Peyer's patch (tissue), 4 donors: ENCODE data around the gene LINS1. TPM values are rescaled to one million over a fixed set of nuclear protein-coding genes. Genes with fewer than 3 reads are reported as not detected.

Experiments
- DNase-seq, 3 donors: peaks; one replicate each; pipeline ENCODE4 v3.0.0-alpha.2; 2017 to 2019
- H3K27ac ChIP-seq, 4 donors: fragments of 200-600 bp; sonication (generic); one replicate each; pipeline ENCODE4 v1.5.1; 2016 to 2019
- H3K27me3 ChIP-seq, 2 donors: fragments of 200-600 bp; sonication (generic); one replicate each; pipeline ENCODE4 v1.5.1; 2019
- H3K36me3 ChIP-seq, 3 donors: fragments of 200-600 bp; sonication (generic); one replicate each; pipeline ENCODE4 v1.5.1; 2016 to 2019
- H3K4me1 ChIP-seq, 4 donors: fragments of 200-600 bp; sonication (generic); one replicate each; pipeline ENCODE4 v1.5.1; 2016 to 2019
- H3K4me3 ChIP-seq, 4 donors: fragments of 200-600 bp; sonication (generic); 1 replicate in 3 of 4; 2 replicates in 1 of 4; pipeline ENCODE4 v1.5.1; 2016 to 2019; ENCODE audit warnings: mild to moderate bottlenecking in 1 of 4
- H3K9me3 ChIP-seq, 4 donors: fragments of 200-600 bp; sonication (generic); one replicate each; pipeline ENCODE4 v1.5.1; 2016 to 2019; ENCODE audit warnings: mild to moderate bottlenecking in 1 of 4
- POLR2A ChIP-seq, 2 donors: fragments of 450-650 bp; IDR thresholded peaks; one replicate each; pipeline ENCODE4 v1.5.1; 2017; ENCODE audit warnings: antibody characterized with exemption in 2 of 2, mild to moderate bottlenecking in 2 of 2, moderate library complexity in 2 of 2
- total RNA-seq, 4 donors: library from RNA; depleted of rRNA; stranded (reverse); fragments of >200 nt; gene quantifications; one replicate each; pipeline ENCODE4 v1.1.0, GENCODE V29; 2016
- TF ChIP-seq, protein P1 (sequence below), 6 experiments: fragments of 450-650 bp in 4 of 6; fragments of 200-600 bp in 2 of 6; sonication (generic) in 1 of 6; IDR thresholded peaks; one replicate each; pipeline ENCODE4 v1.5.1; 2017 to 2019; ENCODE audit warnings: antibody characterized with exemption in 6 of 6, mild to moderate bottlenecking in 3 of 6, moderate library complexity in 1 of 6

The LINS1 gene
- total RNA-seq, 4 donors from 2014 or later: 12.2 to 32.2 (median 21.5) TPM

DNA sequence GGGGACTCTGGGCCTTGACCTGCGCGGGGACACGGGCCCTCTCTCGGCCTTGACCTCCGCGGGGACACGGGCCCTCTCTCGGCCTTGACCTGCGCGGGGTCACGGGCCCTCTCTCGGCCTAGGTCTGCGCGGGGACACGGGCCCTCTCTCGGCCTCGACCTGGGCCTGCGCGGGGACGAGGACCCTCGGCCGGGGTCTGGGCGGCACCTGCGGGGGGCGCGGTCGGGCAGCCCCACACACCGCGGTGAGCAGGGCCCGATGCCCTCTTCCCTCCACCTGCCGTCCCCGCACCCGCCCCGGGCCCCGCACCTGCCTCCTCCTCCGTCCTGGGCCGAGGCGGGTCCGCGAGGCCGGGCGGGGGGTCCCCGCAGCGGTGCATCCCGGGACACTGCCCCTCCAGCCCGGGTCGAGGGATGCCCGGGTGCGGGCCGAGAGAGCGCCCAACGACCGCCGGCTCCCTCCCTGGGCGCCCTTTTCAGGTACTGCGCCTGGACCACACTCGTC lies 57.6 kb downstream of the LINS1 start:
- no peak overlapping the region for H3K4me3 ChIP-seq
- no peak overlapping the region for H3K27ac ChIP-seq
- H3K36me3 ChIP-seq: no peaks in the 10 kb centered on the region
- no peaks in the 10 kb centered on the region for H3K27me3 ChIP-seq
- no peaks in the 10 kb centered on the region for H3K9me3 ChIP-seq
- TF ChIP-seq POLR2A (IDR thresholded peaks at IDR 0.05): no peak
- TF ChIP-seq, protein P1, sequence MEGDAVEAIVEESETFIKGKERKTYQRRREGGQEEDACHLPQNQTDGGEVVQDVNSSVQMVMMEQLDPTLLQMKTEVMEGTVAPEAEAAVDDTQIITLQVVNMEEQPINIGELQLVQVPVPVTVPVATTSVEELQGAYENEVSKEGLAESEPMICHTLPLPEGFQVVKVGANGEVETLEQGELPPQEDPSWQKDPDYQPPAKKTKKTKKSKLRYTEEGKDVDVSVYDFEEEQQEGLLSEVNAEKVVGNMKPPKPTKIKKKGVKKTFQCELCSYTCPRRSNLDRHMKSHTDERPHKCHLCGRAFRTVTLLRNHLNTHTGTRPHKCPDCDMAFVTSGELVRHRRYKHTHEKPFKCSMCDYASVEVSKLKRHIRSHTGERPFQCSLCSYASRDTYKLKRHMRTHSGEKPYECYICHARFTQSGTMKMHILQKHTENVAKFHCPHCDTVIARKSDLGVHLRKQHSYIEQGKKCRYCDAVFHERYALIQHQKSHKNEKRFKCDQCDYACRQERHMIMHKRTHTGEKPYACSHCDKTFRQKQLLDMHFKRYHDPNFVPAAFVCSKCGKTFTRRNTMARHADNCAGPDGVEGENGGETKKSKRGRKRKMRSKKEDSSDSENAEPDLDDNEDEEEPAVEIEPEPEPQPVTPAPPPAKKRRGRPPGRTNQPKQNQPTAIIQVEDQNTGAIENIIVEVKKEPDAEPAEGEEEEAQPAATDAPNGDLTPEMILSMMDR (IDR thresholded peaks at IDR 0.05): no peak
- no peaks in the 10 kb centered on the region for H3K4me1 ChIP-seq
- no peak for DNase-seq

DNA sequence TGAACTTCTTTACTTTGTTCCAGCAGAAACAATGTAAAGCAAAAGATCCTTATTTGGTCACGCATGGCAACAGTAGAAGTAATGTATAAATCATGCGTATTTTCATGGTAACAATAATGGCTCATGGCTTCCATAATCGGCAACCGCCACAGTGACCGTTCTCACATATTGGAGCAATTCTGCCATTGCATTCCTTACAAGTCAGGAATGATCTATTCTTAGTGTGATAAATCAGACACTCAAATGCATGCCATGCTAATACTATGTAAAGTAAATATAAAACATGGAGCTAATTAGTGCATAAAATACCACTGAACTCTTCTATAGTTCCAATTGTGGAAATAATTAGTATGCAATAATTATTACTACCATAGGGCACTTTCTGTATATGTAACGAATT lies 59.7 kb downstream of the LINS1 start:
- H3K9me3 ChIP-seq: peaks cover 0 to 4% (median 2%) of the 10 kb centered on the region in 4 donors
- H3K27me3 ChIP-seq: no peaks in the 10 kb centered on the region
- DNase-seq: no peak
- H3K36me3 ChIP-seq: no peaks in the 10 kb centered on the region
- H3K4me1 ChIP-seq: no peaks in the 10 kb centered on the region
- no peak for TF ChIP-seq POLR2A (IDR thresholded peaks at IDR 0.05)
- TF ChIP-seq, protein P1 (IDR thresholded peaks at IDR 0.05): no peak
- H3K4me3 ChIP-seq: no peak overlapping the region
- no peak overlapping the region for H3K27ac ChIP-seq

DNA sequence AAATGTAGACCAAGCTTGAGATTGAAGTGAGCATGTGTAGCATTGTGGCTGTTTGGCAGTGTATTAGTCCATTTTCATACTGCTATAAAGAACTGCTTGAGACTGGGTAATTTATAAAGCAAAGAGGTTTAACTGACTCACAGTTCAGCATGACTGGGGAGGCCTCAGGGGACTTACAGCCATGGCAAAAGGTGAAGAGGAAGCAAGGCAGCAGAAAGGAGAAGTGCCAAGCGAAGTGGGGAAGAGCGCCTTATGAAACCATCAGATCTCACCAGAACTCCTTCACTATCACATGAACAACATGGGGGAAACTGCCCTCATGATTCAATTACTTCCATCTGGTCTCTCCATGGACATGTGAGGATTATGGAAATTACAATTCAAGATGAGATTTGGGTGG lies 64.7 kb downstream of the LINS1 start:
- no peak for TF ChIP-seq POLR2A (IDR thresholded peaks at IDR 0.05)
- TF ChIP-seq, protein P1 (IDR thresholded peaks at IDR 0.05): no peak
- Histone ChIP-seq H3K9me3 (peaks cover 0 to 4% (median 2%) of the 10 kb centered on the region in 4 donors), H3K27ac (no peak overlapping the region), H3K36me3 (no peaks in the 10 kb centered on the region), H3K4me3 (no peak overlapping the region), H3K4me1 (no peaks in the 10 kb centered on the region), H3K27me3 (no peaks in the 10 kb centered on the region)
- DNase-seq: no peak

- no peak overlapping the region for H3K4me3 ChIP-seq
- DNase-seq: no peak
- no peak overlapping the region for H3K27ac ChIP-seq
- no peaks in the 10 kb centered on the region for H3K27me3 ChIP-seq
- TF ChIP-seq, protein P1 (IDR thresholded peaks at IDR 0.05): no peak
- no peak for TF ChIP-seq POLR2A (IDR thresholded peaks at IDR 0.05)
- H3K36me3 ChIP-seq: no peaks in the 10 kb centered on the region
- H3K4me1 ChIP-seq: no peaks in the 10 kb centered on the region
- H3K9me3 ChIP-seq: peaks cover 0 to 4% (median 2%) of the 10 kb centered on the region in 4 donors
Measured at GRCh38 chr15:100536733-100537132, 65.3 kb downstream of the LINS1 start.

- Histone ChIP-seq H3K36me3 (no peaks in the 10 kb centered on the region), H3K27ac (no peak overlapping the region), H3K27me3 (no peaks in the 10 kb centered on the region), H3K4me3 (no peak overlapping the region), H3K9me3 (peaks cover 0 to 4% (median 2%) of the 10 kb centered on the region in 4 donors), H3K4me1 (no peaks in the 10 kb centered on the region)
- TF ChIP-seq, protein P1 (IDR thresholded peaks at IDR 0.05): no peak
- no peak for TF ChIP-seq POLR2A (IDR thresholded peaks at IDR 0.05)
- no peak for DNase-seq
Measured at GRCh38 chr15:100533886-100534285, 68.1 kb downstream of the LINS1 start.
